Posterior vena cava (tissue), 2 donors: ENCODE measurements around the gene SCT. TPM values are rescaled to one million over a fixed set of nuclear protein-coding genes. Genes with fewer than 3 reads are reported as not detected.
"Not testable (repeated sequence)": the region's sequence is repeated elsewhere in the genome, so short reads cannot be mapped to it uniquely, and the experiment has no call there.

Experiments
- DNase-seq: peaks from one replicate; pipeline ENCODE4 v3.0.0-alpha.2; 2020; ENCODE audit warnings: low spot score
- intact Hi-C, 2 donors: fragments of 100-400 bp; cut with DNase I; formaldehyde crosslinking; loops; one replicate each; pipeline versions ENCODE4 v1.14.1 to v1.14.2; 2022 to 2023
- long read RNA-seq, 2 donors: library from polyadenylated mRNA; unstranded; transcript quantifications; one replicate each; pipeline ENCODE4 v2.0.0, GENCODE V29; 2020 to 2021
- total RNA-seq, 2 donors: library from RNA; stranded (reverse); fragmentation: NEBNext Ultra II Directional; extraction: Animal tissue kit (Norgen Biotek cat#: 25700); gene quantifications; one replicate each; pipeline ENCODE4 v1.2.1, GENCODE V29; 2021
- donor health status: DM: yes; HTN: yes; CAD: no.
- donor health status: DM: yes; HTN: yes; CAD: no.

SCT gene
- total RNA-seq: not detected
- long read RNA-seq, donor 1: 0 reads
- long read RNA-seq, donor 2: 0 reads

DNA sequence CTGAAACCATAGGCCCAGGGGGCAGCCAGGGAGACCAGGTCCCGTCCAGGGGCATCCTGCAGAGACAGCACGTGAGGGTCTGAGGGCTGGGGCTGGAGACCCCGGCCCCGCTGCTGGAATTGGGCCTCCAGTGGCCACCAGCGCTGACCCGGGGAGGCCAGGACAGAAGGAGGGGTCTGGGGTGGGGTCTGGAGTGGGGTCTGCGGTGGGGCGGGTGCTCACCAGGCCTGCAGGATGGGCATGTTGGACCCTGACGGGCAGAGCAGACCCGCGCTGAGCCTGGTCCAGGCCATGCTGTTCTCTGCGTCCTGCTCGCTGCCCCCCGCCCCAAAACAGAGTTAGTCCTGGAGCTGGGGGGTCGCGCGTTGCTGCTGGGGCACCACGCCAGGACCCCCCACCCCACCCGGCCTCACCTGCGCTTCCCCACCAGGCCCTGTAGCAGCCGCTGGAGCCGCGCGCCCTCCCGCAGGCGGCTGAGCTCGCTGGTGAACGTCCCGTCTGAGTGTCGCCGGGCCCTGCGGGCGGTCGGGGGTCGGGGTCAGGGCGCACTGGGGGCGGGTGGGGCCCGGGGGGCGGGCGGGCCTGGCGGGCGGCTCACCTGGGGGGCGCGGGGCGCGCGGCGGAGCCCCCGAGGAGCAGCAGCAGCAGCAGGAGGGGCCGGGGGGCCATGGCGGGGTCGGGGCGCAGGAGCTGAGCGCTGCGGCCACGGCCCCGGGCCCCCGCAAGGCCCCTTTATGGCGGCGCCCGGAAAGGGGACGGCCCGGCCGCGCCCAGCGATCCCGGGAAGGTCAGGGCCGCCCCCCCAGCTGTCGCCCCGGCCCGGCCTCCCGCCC, at the start of gene SCT:
TSS of gene SCT (minus strand) at position 707 of the 833 bp plus-strand sequence. CDS start at position 669, 38 bp downstream.
- no peak for DNase-seq

GRCh38 chr11:674406-674805, 47.4 kb upstream of the SCT start:
- DNase-seq: no peak
- intact Hi-C loops: no loop called here

More for the DNA sequence above, at the start of gene SCT:
- intact Hi-C loops: no loop called here

DNA sequence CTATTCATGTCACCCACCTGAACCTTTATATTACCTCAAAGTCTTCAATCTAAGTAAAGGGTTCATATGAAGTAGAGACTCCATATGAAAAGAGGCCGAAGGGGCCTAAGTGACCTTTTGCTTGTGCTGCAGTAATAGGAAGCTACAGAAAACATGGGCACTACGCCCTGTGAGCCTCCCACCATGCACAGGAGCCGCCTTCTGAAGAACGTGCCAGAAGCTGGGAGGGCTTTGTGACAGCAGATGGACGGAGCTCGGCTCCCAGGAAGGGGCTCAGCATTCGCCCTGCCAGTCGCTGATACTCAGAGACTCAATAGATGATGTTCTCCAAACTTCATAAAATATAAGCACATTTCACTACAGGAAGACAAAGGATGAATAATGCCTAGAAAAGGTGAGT, 46.9 kb upstream of the SCT start:
- intact Hi-C loops: no loop called here
- no peak for DNase-seq

GRCh38 chr11:665704-666281, 38.8 kb upstream of the SCT start:
- intact Hi-C loops: loop anchor here in 1 of 2 donors (10.0 kb wide), 2 partner anchors 59 to 129 kb away; partner anchors contain the start of genes CEND1 and SLC25A22

DNA sequence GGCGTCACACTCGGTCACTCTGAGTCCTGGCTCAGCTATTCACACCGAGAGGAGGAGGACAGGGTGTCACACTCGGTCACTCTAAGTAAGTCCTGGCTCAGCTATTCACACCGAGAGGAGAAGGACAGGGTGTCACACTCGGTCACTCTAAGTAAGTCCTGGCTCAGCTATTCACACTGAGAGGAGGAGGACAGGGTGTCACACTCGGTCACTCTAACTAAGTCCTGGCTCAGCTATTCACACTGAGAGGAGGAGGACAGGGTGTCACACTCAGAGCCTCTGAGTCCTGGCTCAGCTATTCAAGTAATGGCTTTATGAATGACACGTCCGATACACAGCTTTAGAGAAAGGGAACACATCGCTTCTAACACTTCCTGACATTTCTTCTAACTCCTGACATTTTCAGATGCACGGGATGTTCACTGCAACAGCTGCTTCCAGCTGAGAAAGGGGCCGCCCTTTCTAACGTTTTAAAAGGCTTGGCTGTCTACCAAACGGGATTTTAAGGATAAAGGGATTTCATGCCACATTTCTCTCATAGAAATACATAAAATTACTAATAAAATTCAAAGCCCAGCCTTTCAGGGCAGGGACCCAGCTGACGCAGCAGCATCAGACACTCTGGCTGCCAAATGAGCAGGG, 38.2 kb upstream of the SCT start:
- DNase-seq: no peak
- intact Hi-C loops: loop anchor here in 1 of 2 donors (10.0 kb wide), 2 partner anchors 60 to 130 kb away; partner anchors contain the start of genes CEND1 and SLC25A22

More at GRCh38 chr11:665704-666281, 38.8 kb upstream of the SCT start:
- no peak for DNase-seq

GRCh38 chr11:662689-663274, 35.8 kb upstream of the SCT start:
- intact Hi-C loops: loop anchor here (5.0 to 10.0 kb wide), 3 partner anchors 60 to 132 kb away; partner anchors contain the start of genes CEND1 (in 1 of the 2) and SLC25A22 (in 1 of the 2)
- DNase-seq: peak; percentile 92

- DNase-seq: no peak
- intact Hi-C loops: loop anchor here (5.0 to 10.0 kb wide), 3 partner anchors 61 to 134 kb away; partner anchors contain the start of genes CEND1 (in 1 of the 2) and SLC25A22 (in 1 of the 2)
Observed at GRCh38 chr11:660681-661444, 33.9 kb upstream of the SCT start.

- intact Hi-C loops: loop anchor here (5.0 to 10.0 kb wide), 3 partner anchors 62 to 135 kb away; partner anchors contain the start of genes CEND1 (in 1 of the 2) and SLC25A22 (in 1 of the 2)
- no peak for DNase-seq
Observed at GRCh38 chr11:660281-660680, 33.3 kb upstream of the SCT start.

DNA sequence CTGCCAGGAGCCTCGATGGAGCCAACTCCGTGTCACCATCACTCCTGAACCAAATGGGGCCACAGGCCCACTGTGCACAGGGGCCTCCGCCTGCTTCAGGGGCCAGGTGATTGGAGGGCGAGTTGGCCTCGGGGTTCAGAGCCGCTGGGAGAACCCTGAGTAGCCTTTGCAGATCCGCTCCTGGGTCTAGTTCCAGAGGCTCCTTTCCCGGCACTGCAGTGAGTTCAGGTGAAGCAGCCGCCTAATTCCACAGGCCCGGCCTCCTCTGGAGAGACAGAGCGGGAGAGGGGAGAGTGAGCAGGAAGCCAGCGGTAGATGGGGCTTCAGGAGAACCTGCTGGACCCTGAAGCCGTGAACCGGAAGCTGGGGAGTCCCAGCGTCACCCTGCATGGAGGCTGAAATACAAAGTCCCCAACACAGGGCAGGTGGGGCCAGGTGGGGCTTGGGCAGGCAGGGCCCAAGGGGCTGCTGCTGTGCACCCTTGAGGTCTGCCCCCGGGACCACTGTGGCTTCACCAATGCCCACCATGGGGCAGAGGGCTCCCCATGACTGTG, 32.6 kb upstream of the SCT start:
- no peak for DNase-seq
- intact Hi-C loops: loop anchor here (5.0 to 10.0 kb wide), 3 partner anchors 63 to 135 kb away; partner anchors contain the start of genes CEND1 (in 1 of the 2) and SLC25A22 (in 1 of the 2)

DNA sequence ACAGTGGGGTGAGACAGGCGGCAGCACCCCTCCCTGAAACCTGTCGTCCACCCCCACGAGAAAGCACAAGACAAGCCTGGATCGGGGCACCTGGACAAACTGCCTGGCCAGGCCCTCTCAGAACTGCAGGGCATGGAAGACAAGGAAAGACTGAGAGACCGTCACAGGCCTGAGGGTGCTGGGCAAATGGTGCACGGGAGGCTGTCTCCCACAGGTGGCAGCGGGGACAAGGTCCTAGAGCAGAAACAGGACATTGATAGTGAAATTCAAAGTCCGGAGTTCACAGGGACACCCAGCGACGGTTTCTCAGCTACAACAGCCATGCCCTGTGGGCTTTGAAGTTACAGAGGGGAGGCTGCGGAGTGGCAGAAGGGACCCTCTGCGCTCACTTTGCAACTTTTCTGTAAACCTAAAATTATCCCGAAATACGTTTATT, 30.7 kb upstream of the SCT start:
- intact Hi-C loops: no loop called here
- no peak for DNase-seq

- DNase-seq: no peak
- intact Hi-C loops: no loop called here
Observed at GRCh38 chr11:656866-657265, 29.9 kb upstream of the SCT start.

DNA sequence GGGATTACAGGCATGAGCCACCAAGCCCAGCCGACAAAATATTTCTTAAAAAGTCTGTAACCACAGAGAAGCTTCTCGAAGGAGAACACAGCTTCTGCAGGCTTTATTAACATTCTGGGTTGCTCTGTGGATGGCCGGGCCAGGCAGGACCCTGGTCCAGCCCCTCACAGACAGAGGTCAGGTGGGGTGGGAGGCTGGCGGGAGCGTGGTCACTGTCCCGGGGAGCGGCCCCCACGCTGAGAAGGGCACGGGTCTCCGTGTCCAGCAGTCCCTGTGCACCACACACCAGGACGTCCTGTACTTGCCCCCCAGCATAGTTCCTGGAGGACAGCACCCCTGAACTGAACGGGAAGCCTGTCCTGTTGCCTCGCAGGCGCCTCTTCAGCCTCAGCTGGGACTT, 29.4 kb upstream of the SCT start:
- DNase-seq: no peak
- intact Hi-C loops: no loop called here

- no peak for DNase-seq
- intact Hi-C loops: no loop called here
Observed at GRCh38 chr11:655036-655726, 28.2 kb upstream of the SCT start.

- DNase-seq, intact Hi-C loops: not testable (repeated sequence)
Observed at GRCh38 chr11:654444-654843, 27.5 kb upstream of the SCT start.

DNA sequence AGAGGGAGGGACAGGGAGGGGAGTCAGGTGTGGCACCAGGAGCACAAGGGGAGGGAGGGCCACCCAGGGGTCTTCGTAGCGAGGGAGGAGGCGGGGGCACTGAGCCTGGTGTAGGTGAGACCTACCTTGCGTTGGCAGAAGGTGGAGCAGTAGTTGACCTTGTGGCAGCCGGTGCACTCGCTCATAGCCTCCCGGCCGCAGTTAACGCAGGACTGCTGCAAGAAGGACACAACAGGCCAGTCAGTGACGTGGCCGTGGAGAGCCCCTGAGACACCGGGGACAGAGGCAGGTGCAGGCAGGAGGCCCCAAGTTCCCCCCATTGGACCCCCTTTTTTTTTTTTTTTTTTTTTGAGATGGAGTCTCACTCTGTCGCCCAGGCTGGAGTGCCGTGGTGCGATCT, 26.9 kb upstream of the SCT start:
- intact Hi-C loops: no loop called here
- DNase-seq: no peak

GRCh38 chr11:653136-653535, 26.2 kb upstream of the SCT start:
- DNase-seq, intact Hi-C loops: not testable (repeated sequence)

- DNase-seq: no peak
- intact Hi-C loops: no loop called here
Observed at GRCh38 chr11:650482-650881, 23.5 kb upstream of the SCT start.
